ENCODE results near the gene MAFG.

The MAFG gene

GRCh38 chr17:81889602-81890001 is 37.9 kb downstream of the MAFG start:
- DNase-seq = no peak

- no peak for DNase-seq
Measured at GRCh38 chr17:81888988-81889595, 38.4 kb downstream of the MAFG start.

- DNase-seq = no peak
Measured at GRCh38 chr17:81888105-81888987, 39.2 kb downstream of the MAFG start.

GRCh38 chr17:81885869-81886548 is 41.5 kb downstream of the MAFG start:
- DNase-seq = no peak

DNA sequence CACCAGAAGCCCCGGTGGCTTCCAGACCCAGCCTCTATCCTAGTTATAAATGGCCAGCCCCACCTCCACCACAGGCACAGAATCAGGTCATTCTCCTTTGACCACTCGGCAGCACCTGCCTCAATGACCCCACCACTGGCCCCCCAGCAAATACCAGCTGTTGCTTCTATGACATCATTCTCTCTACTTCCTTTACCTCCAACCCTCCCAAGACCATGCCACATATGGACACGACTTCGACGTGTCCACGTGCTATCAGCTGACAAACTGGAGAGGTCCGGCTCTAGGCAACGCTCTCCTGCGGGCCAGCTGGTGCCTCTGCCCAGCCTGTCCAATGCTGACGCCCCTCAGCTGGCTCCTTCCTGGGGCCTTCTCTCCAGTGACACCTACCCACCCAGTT is 42.1 kb downstream of the MAFG start:
- DNase-seq = no peak

GRCh38 chr17:81884968-81885367 is 42.6 kb downstream of the MAFG start:
- no peak for DNase-seq

GRCh38 chr17:81884520-81884919 is 43.0 kb downstream of the MAFG start:
- DNase-seq = no peak

DNA sequence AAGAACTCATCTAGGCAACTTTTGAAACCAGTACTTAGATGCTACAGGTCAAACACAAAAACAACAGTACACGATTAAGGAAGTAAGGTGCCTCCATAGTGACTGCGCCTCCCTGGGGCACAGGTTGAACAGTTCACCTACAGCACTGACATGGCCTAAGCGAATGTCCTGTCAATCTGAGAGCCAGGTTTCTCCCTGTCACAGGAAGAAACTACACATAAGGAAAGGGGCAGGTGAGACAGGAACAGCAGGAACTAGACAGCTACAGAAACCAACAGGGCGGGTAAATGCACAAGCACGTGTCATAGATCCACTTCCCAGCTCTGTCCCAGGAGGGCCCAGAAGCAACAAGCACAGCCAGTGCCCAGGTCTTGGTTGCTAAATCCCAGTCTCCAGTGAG is 48.4 kb downstream of the MAFG start:
- DNase-seq = no peak

- DNase-seq = no peak
Measured at GRCh38 chr17:81878294-81878693, 49.2 kb downstream of the MAFG start.

DNA sequence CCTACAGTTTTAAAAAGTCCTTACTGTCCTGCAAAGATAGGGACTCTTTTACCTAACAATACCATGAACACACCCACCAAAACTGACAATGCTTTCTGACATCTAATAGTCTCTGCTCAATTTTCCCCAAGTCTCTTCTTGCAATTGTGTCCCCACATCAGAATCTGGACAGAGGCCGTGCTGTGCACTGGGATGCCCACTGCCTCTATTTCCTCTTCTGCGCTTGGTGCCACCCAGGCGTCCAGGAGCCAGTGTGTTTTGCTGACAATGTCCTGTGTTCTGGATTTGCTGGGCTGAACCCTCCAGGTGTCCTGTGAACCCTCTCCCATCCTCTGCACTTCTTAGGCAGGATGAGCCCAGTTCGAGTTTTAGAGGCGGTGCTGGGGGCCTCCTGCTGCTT is 50.0 kb downstream of the MAFG start:
- no peak for DNase-seq

- peak; percentile 95 to 96 for DNase-seq
Measured at GRCh38 chr17:81871387-81872230, 55.9 kb downstream of the MAFG start.

DNA sequence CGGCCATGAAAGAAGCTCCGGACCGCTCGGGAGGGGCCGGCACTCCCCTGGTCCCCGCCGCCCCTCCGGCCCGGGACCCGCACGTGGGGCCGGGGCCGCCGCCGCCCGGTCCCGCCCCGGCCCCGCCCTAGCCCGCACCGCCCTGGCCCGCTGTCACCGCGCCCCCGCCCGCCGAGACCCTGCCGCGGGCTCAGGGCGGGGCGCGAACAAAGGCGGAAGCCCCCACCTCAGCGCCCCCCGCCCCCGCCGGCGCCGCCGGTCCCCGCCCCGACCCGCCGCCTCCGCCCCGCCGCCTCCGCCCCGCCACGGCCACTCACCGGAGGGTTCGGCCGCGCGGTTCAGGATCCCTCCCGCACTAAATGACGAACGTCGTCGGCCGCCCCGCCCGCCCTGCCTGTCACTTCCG is 56.6 kb downstream of the MAFG start, which contains the start of gene ARHGDIA:
Gene ARHGDIA (minus strand): TSS at position 357 of the 406 bp plus-strand sequence. CDS start 1,407 bp downstream, outside the sequence.
- no peak for DNase-seq

- DNase-seq = peak; percentile 42 to 52
Measured at GRCh38 chr17:81870131-81870980, 57.2 kb downstream of the MAFG start.

- DNase-seq = peak; percentile 30 to 35
Measured at GRCh38 chr17:81869221-81870130, 58.1 kb downstream of the MAFG start.

- no peak for DNase-seq
Measured at GRCh38 chr17:81868674-81869220, 58.8 kb downstream of the MAFG start.

Data from CD4-positive, alpha-beta T cell treated with Interleukin-4 for 1 hour (primary cell).